SK-N-SH (cell line): Measurements from ENCODE around the gene MYH11.

Experiments used
- FOXJ3 ChIP-seq: sonication (generic); formaldehyde crosslinking; IDR thresholded peaks from 2 replicates; pipeline ENCODE4 v1.5.1; 2020; ENCODE audit warnings: mild to moderate bottlenecking, missing genetic modification reagents
- POLR2AphosphoS5 ChIP-seq: IDR thresholded peaks from 2 replicates; pipeline ENCODE4 v1.6.1; 2012; ENCODE audit warnings: low read depth, low read length
- RAD21 ChIP-seq: IDR thresholded peaks from 2 replicates; pipeline ENCODE4 v1.6.1; 2012; ENCODE audit warnings: mild to moderate bottlenecking, low read length
- RXRA ChIP-seq: IDR thresholded peaks from 2 replicates; pipeline ENCODE4 v1.4.0; 2012; ENCODE audit warnings: low read depth, mild to moderate bottlenecking, borderline replicate concordance
- SIN3A ChIP-seq: IDR thresholded peaks from 2 replicates; pipeline ENCODE4 v1.6.1; 2012; ENCODE audit warnings: low read depth, mild to moderate bottlenecking, low read length, moderate library complexity, borderline replicate concordance
- SMC3 ChIP-seq: IDR thresholded peaks from 2 replicates; pipeline ENCODE4 v1.6.1; 2012; ENCODE audit warnings: low read depth, low read length, improper control_type of control experiment
- TEAD4 ChIP-seq: IDR thresholded peaks from 2 replicates; pipeline ENCODE4 v1.4.0; 2012; ENCODE audit warnings: mild to moderate bottlenecking, borderline replicate concordance; ENCODE audit not compliant: insufficient read depth
- TF ChIP-seq, protein P1 (sequence below): fragments of 200-600 bp; sonication (generic); IDR thresholded peaks from 2 replicates; pipeline ENCODE4 v1.6.1; 2017; ENCODE audit warnings: antibody characterized with exemption, mild to moderate bottlenecking, moderate library complexity
- TF ChIP-seq, protein P2 (sequence below): IDR thresholded peaks from 2 replicates; pipeline ENCODE4 v1.6.1; 2012; ENCODE audit warnings: mild to moderate bottlenecking, low read depth, low read length, moderate library complexity

DNA sequence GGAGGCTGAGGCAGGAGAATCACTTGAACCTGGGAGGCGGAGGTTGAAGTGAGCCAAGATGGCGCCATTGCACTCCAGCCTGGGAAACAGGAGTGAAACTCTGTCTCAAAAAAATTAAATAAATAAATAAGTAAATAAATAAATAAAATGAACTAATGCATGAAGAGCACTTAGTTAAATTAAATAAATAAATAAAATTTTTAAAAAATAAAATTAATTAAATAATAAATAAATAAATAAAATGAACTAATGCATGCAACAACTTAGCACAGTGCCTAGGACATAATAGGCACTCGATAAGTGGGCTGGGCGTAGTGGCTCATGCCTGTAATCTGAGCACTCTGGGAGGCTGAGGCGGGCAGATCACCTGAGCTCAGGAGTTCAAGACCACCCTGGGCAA is 47.1 kb upstream of the MYH11 start:
- TF ChIP-seq, protein P1, sequence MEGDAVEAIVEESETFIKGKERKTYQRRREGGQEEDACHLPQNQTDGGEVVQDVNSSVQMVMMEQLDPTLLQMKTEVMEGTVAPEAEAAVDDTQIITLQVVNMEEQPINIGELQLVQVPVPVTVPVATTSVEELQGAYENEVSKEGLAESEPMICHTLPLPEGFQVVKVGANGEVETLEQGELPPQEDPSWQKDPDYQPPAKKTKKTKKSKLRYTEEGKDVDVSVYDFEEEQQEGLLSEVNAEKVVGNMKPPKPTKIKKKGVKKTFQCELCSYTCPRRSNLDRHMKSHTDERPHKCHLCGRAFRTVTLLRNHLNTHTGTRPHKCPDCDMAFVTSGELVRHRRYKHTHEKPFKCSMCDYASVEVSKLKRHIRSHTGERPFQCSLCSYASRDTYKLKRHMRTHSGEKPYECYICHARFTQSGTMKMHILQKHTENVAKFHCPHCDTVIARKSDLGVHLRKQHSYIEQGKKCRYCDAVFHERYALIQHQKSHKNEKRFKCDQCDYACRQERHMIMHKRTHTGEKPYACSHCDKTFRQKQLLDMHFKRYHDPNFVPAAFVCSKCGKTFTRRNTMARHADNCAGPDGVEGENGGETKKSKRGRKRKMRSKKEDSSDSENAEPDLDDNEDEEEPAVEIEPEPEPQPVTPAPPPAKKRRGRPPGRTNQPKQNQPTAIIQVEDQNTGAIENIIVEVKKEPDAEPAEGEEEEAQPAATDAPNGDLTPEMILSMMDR = no peak
- TF ChIP-seq, protein P2, sequence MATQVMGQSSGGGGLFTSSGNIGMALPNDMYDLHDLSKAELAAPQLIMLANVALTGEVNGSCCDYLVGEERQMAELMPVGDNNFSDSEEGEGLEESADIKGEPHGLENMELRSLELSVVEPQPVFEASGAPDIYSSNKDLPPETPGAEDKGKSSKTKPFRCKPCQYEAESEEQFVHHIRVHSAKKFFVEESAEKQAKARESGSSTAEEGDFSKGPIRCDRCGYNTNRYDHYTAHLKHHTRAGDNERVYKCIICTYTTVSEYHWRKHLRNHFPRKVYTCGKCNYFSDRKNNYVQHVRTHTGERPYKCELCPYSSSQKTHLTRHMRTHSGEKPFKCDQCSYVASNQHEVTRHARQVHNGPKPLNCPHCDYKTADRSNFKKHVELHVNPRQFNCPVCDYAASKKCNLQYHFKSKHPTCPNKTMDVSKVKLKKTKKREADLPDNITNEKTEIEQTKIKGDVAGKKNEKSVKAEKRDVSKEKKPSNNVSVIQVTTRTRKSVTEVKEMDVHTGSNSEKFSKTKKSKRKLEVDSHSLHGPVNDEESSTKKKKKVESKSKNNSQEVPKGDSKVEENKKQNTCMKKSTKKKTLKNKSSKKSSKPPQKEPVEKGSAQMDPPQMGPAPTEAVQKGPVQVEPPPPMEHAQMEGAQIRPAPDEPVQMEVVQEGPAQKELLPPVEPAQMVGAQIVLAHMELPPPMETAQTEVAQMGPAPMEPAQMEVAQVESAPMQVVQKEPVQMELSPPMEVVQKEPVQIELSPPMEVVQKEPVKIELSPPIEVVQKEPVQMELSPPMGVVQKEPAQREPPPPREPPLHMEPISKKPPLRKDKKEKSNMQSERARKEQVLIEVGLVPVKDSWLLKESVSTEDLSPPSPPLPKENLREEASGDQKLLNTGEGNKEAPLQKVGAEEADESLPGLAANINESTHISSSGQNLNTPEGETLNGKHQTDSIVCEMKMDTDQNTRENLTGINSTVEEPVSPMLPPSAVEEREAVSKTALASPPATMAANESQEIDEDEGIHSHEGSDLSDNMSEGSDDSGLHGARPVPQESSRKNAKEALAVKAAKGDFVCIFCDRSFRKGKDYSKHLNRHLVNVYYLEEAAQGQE = no peak
- TF ChIP-seq POLR2AphosphoS5 = no peak
- TF ChIP-seq RXRA = no peak
- TF ChIP-seq TEAD4 = no peak
- no peak for TF ChIP-seq SMC3
- TF ChIP-seq RAD21 = no peak
- TF ChIP-seq SIN3A = no peak
- no peak for TF ChIP-seq FOXJ3
